Testis (tissue), 2 donors: ENCODE data around the gene TIMMDC1.

Experiments used
- POLR2A ChIP-seq: fragments of 450-650 bp; IDR thresholded peaks from one replicate; pipeline ENCODE4 v1.6.1; 2017; ENCODE audit warnings: antibody characterized with exemption, mild to moderate bottlenecking, moderate library complexity
- TF ChIP-seq, protein P1 (sequence below), 3 experiments: fragments of 450-650 bp in 2 of 3; fragments of 200-600 bp in 1 of 3; sonication (generic) in 1 of 3; IDR thresholded peaks; one replicate each; pipeline ENCODE4 v1.5.1; 2016 to 2019; ENCODE audit warnings: antibody characterized with exemption in 3 of 3, mild to moderate bottlenecking in 2 of 3, moderate library complexity in 1 of 3

DNA sequence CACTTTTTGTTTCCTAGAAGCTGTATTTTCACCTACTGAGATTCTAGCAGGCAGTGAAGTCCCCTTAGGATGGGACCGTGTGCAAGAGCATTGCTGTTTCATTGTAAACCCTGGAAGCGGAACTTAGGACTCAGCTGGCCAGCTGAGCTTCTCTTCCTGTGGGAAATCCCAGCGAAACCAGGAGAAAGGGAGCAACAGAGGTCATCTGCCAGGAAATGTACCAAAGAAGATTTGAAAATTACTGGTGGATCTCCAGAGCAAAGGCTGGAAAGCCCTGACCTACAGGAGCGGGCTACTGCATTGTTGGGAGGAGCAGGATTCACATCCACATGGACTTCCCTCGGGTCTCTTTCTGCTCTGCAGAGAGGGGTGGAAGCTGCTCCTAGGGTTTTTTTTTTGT is 73.3 kb downstream of the TIMMDC1 start:
- TF ChIP-seq POLR2A, result no peak
- TF ChIP-seq, protein P1, sequence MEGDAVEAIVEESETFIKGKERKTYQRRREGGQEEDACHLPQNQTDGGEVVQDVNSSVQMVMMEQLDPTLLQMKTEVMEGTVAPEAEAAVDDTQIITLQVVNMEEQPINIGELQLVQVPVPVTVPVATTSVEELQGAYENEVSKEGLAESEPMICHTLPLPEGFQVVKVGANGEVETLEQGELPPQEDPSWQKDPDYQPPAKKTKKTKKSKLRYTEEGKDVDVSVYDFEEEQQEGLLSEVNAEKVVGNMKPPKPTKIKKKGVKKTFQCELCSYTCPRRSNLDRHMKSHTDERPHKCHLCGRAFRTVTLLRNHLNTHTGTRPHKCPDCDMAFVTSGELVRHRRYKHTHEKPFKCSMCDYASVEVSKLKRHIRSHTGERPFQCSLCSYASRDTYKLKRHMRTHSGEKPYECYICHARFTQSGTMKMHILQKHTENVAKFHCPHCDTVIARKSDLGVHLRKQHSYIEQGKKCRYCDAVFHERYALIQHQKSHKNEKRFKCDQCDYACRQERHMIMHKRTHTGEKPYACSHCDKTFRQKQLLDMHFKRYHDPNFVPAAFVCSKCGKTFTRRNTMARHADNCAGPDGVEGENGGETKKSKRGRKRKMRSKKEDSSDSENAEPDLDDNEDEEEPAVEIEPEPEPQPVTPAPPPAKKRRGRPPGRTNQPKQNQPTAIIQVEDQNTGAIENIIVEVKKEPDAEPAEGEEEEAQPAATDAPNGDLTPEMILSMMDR (IDR thresholded peaks at IDR 0.05), result no peak
